Upper lobe of left lung (tissue), 6 donors: ENCODE data around the gene TGOLN2. TPM values are rescaled to one million over a fixed set of nuclear protein-coding genes. Genes with fewer than 3 reads are reported as not detected.
A peak's percentile ranks its signal among the peaks of the same experiment; 100 is the strongest.
"Not testable (repeated sequence)": the region's sequence is repeated elsewhere in the genome, so short reads cannot be mapped to it uniquely, and the experiment has no call there.

Source experiments
- ATAC-seq, 2 donors: fragments of 200-7000 bp; cut with Tn5 transposase; one replicate each; pipeline ENCODE4 v1.9.1; 2022; ENCODE audit warnings: mild to moderate bottlenecking in 2 of 2, moderate library complexity in 2 of 2; ENCODE audit not compliant: low FRiP score in 2 of 2
- DNase-seq, 2 donors: peaks; one replicate each; pipeline ENCODE4 v3.0.0-alpha.2; 2019 to 2020
- H3K27ac ChIP-seq, 4 donors: fragments of 200-600 bp; sonication (generic); one replicate each; pipeline ENCODE4 v1.5.1; 2016 to 2019
- H3K27me3 ChIP-seq, 4 donors: fragments of 200-600 bp; sonication (generic); one replicate each; pipeline ENCODE4 v1.5.1; 2017 to 2019
- H3K36me3 ChIP-seq, 4 donors: fragments of 200-600 bp; sonication (generic); one replicate each; pipeline ENCODE4 v1.5.1; 2016 to 2019
- H3K4me1 ChIP-seq, 4 donors: fragments of 200-600 bp; sonication (generic); one replicate each; pipeline ENCODE4 v1.5.1; 2018 to 2019
- H3K4me3 ChIP-seq, 4 donors: fragments of 200-600 bp; sonication (generic); one replicate each; pipeline ENCODE4 v1.5.1; 2017 to 2019; ENCODE audit warnings: mild to moderate bottlenecking in 2 of 4, moderate library complexity in 1 of 4
- H3K9me3 ChIP-seq, 4 donors: fragments of 200-600 bp; sonication (generic); one replicate each; pipeline ENCODE4 v1.5.1; 2018 to 2019
- CTCF ChIP-seq, 6 experiments: fragments of 450-650 bp in 4 of 6; fragments of 200-600 bp in 2 of 6; sonication (generic) in 2 of 6; IDR thresholded peaks; one replicate each; pipeline ENCODE4 v1.5.1; 2016 to 2019; ENCODE audit warnings: antibody characterized with exemption in 6 of 6
- EP300 ChIP-seq, 4 donors: sonication (generic); formaldehyde crosslinking; IDR thresholded peaks; one replicate each; pipeline ENCODE4 v1.5.1; 2017; ENCODE audit warnings: antibody characterized with exemption in 4 of 4, control low read depth in 2 of 4
- POLR2A ChIP-seq, 4 donors: fragments of 450-650 bp; IDR thresholded peaks; one replicate each; pipeline ENCODE4 v1.5.1; 2016 to 2017; ENCODE audit warnings: antibody characterized with exemption in 4 of 4, mild to moderate bottlenecking in 2 of 4
- POLR2AphosphoS5 ChIP-seq, 2 donors: sonication (generic); formaldehyde crosslinking; IDR thresholded peaks; one replicate each; pipeline ENCODE4 v1.5.1; 2017; ENCODE audit warnings: antibody characterized with exemption in 2 of 2
- WGBS, 2 donors: methylation state at CpG; one replicate each; pipeline ENCODE4 v1.1.5; 2017 to 2018; 5-methylcytosine and 5-hydroxymethylcytosine counted together
- total RNA-seq, 6 donors: library from RNA; depleted of rRNA in 4 of 6; stranded (reverse); fragments of >200 nt in 4 of 6; gene quantifications; one replicate each; pipeline versions ENCODE4 v1.1.0 to v1.2.1, GENCODE V29; 2016 to 2021
- donor health status: DM: no; HTN: no; CAD: no; lungs with moderate emphysema.
- donor health status: DM: no; HTN: yes; CAD: no; lungs with severe emphysema.

TGOLN2 gene
- total RNA-seq, 6 donors from 2014 or later, result 128 to 172 (median 147) TPM

GRCh38 chr2:85368921-85369320 lies 41.1 kb upstream of the TGOLN2 start:
- H3K36me3 ChIP-seq, result peaks cover 0 to 41% (median 28%) of the 10 kb centered on the region in 4 donors
- ATAC-seq (peak in 1 of 2 donors; percentile 31), DNase-seq (no peak)
- no peaks in the 10 kb centered on the region for H3K27me3 ChIP-seq
- H3K9me3 ChIP-seq, result no peaks in the 10 kb centered on the region
- H3K4me1 ChIP-seq, result no peaks in the 10 kb centered on the region
- no peak overlapping the region for H3K4me3 ChIP-seq
- no peak for TF ChIP-seq POLR2AphosphoS5 (IDR thresholded peaks at IDR 0.05)
- TF ChIP-seq CTCF (IDR thresholded peaks at IDR 0.05), result no peak
- no peak for TF ChIP-seq POLR2A (IDR thresholded peaks at IDR 0.05)
- no peak for TF ChIP-seq EP300 (IDR thresholded peaks at IDR 0.05)
- no peak overlapping the region for H3K27ac ChIP-seq

- no peaks in the 10 kb centered on the region for H3K27me3 ChIP-seq
- WGBS, 2 donors, result 90 to 91% methylated on average over 5 of the region's 5 CpGs
- no peak for TF ChIP-seq CTCF (IDR thresholded peaks at IDR 0.05)
- no peak for TF ChIP-seq POLR2AphosphoS5 (IDR thresholded peaks at IDR 0.05)
- TF ChIP-seq EP300 (IDR thresholded peaks at IDR 0.05), result no peak
- no peak for TF ChIP-seq POLR2A (IDR thresholded peaks at IDR 0.05)
- ATAC-seq (no peak), DNase-seq (no peak)
- no peaks in the 10 kb centered on the region for H3K9me3 ChIP-seq
- H3K36me3 ChIP-seq, result peaks cover 1 to 52% (median 39%) of the 10 kb centered on the region in 4 donors
- H3K4me1 ChIP-seq, result no peaks in the 10 kb centered on the region
- H3K27ac ChIP-seq, result no peak overlapping the region
- no peak overlapping the region for H3K4me3 ChIP-seq
Measured at GRCh38 chr2:85367180-85367579, 39.4 kb upstream of the TGOLN2 start.

- H3K36me3 ChIP-seq, result peaks cover 6 to 62% (median 38%) of the 10 kb centered on the region in 4 donors
- ATAC-seq, DNase-seq, H3K4me3 ChIP-seq, H3K27me3 ChIP-seq, H3K9me3 ChIP-seq, H3K4me1 ChIP-seq, H3K27ac ChIP-seq: not testable (repeated sequence)
- WGBS, 2 donors, result 95 to 96% methylated on average over 5 of the region's 5 CpGs
Measured at GRCh38 chr2:85362653-85363387, 35.0 kb upstream of the TGOLN2 start.

DNA sequence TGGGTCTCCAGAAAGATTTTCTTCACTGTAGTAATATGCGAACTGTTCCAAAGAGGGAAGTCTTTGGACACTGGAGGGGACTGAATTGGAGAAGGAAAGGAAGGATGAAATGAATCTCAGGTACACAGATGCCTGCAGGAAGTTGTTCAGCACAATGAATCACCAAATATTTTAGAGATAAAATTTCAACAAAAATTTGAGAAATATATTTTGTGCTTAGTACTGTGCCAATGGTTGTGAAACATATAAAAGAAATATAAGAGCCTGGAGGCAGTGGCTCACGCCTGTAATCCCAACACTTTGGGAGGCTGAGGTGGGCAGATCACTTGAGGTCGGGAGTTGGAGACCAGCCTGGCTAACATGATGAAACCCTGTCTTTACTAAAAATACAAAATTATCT lies 29.9 kb upstream of the TGOLN2 start:
- ATAC-seq (no peak), DNase-seq (no peak)
- H3K36me3 ChIP-seq, result peaks cover 6 to 44% (median 20%) of the 10 kb centered on the region in 4 donors
- H3K27me3 ChIP-seq, result no peaks in the 10 kb centered on the region
- no peak overlapping the region for H3K4me3 ChIP-seq
- no peak for TF ChIP-seq POLR2A (IDR thresholded peaks at IDR 0.05)
- no peak for TF ChIP-seq EP300 (IDR thresholded peaks at IDR 0.05)
- TF ChIP-seq CTCF (IDR thresholded peaks at IDR 0.05), result no peak
- TF ChIP-seq POLR2AphosphoS5 (IDR thresholded peaks at IDR 0.05), result no peak
- whole genome bisulfite sequencing, 2 donors, result 83 to 87% methylated on average over 3 of the region's 3 CpGs
- peaks cover 20 to 46% (median 27%) of the 10 kb centered on the region in 4 donors for H3K4me1 ChIP-seq
- no peak overlapping the region for H3K27ac ChIP-seq
- H3K9me3 ChIP-seq, result no peaks in the 10 kb centered on the region

DNA sequence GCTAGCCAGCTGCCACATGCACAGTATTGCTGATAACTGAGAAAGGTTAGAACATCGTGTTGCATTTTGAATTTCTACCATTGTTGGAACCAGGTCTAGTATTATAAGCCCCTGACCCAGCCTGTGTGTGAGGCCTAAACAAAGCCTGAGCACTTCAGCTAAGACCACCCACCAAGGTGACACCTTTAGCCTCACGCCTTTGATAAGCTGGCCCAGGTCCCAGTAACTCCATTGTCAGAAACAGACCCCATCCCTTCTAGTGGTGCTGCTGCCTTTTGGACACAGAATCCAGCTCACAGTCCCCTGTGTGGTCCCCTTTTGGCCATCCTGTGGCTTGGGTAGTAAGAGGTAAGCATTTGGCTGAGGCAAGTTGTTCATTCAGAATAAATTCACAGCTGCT lies 28.4 kb upstream of the TGOLN2 start:
- TF ChIP-seq POLR2AphosphoS5 (IDR thresholded peaks at IDR 0.05), result no peak
- no peak for TF ChIP-seq POLR2A (IDR thresholded peaks at IDR 0.05)
- TF ChIP-seq EP300 (IDR thresholded peaks at IDR 0.05), result no peak
- TF ChIP-seq CTCF (IDR thresholded peaks at IDR 0.05), result no peak
- H3K27me3 ChIP-seq, result no peaks in the 10 kb centered on the region
- peaks cover 0 to 38% (median 14%) of the 10 kb centered on the region in 4 donors for H3K36me3 ChIP-seq
- no peak for DNase-seq
- WGBS, 2 donors, result 88 to 90% methylated on average over 2 of the region's 2 CpGs
- peaks cover 22 to 50% (median 28%) of the 10 kb centered on the region in 4 donors for H3K4me1 ChIP-seq
- H3K4me3 ChIP-seq, result no peak overlapping the region
- no peak for ATAC-seq
- no peak overlapping the region for H3K27ac ChIP-seq
- no peaks in the 10 kb centered on the region for H3K9me3 ChIP-seq
